ENCODE data around the gene CALU. TPM values are rescaled to one million over a fixed set of nuclear protein-coding genes. Genes with fewer than 3 reads are reported as not detected.

Gene CALU
- total RNA-seq, 3 donors from 2014 or later = 46.0 to 47.7 (median 46.4) TPM

GRCh38 chr7:128732521-128733277, 6.5 kb upstream of the CALU start:
- Mint-ChIP-seq H3K4me3 (no peak overlapping the region), H3K36me3 (ENCODE audit: insufficient read depth) (no peaks in the 10 kb centered on the region), H3K9me3 (no peaks in the 10 kb centered on the region), H3K4me1 (ENCODE audit: low read depth) (no peaks in the 10 kb centered on the region), H3K27me3 (ENCODE audit: low read depth) (peaks cover 11% of the 10 kb centered on the region)
- ATAC-seq (no peak), DNase-seq (no peak)

GRCh38 chr7:128733278-128733645, 5.9 kb upstream of the CALU start:
- DNase-seq (no peak), ATAC-seq (no peak)
- peaks cover 10% of the 10 kb centered on the region for H3K27me3 Mint-ChIP-seq (ENCODE audit: low read depth)
- no peaks in the 10 kb centered on the region for H3K9me3 Mint-ChIP-seq
- H3K36me3 Mint-ChIP-seq (ENCODE audit: insufficient read depth) = no peaks in the 10 kb centered on the region
- peaks cover 4% of the 10 kb centered on the region for H3K4me1 Mint-ChIP-seq (ENCODE audit: low read depth)
- H3K4me3 Mint-ChIP-seq = no peak overlapping the region

GRCh38 chr7:128734890-128735289, 4.3 kb upstream of the CALU start:
- ATAC-seq (no peak), DNase-seq (no peak)
- peaks cover 9% of the 10 kb centered on the region for H3K27me3 Mint-ChIP-seq (ENCODE audit: low read depth)
- H3K4me1 Mint-ChIP-seq (ENCODE audit: low read depth) = peaks cover 11% of the 10 kb centered on the region
- H3K4me3 Mint-ChIP-seq = no peak overlapping the region
- no peaks in the 10 kb centered on the region for H3K36me3 Mint-ChIP-seq (ENCODE audit: insufficient read depth)
- H3K9me3 Mint-ChIP-seq = no peaks in the 10 kb centered on the region

GRCh38 chr7:128735436-128735835, 3.7 kb upstream of the CALU start:
- DNase-seq (no peak), ATAC-seq (no peak)
- peaks cover 7% of the 10 kb centered on the region for H3K27me3 Mint-ChIP-seq (ENCODE audit: low read depth)
- no peak overlapping the region for H3K4me3 Mint-ChIP-seq
- no peaks in the 10 kb centered on the region for H3K36me3 Mint-ChIP-seq (ENCODE audit: insufficient read depth)
- H3K9me3 Mint-ChIP-seq = no peaks in the 10 kb centered on the region
- peaks cover 16% of the 10 kb centered on the region for H3K4me1 Mint-ChIP-seq (ENCODE audit: low read depth)

- Mint-ChIP-seq H3K4me3 (peak overlapping the region; percentile 8), H3K27me3 (ENCODE audit: low read depth) (no peaks in the 10 kb centered on the region), H3K9me3 (no peaks in the 10 kb centered on the region), H3K36me3 (ENCODE audit: insufficient read depth) (peaks cover 6% of the 10 kb centered on the region), H3K4me1 (ENCODE audit: low read depth) (peaks cover 35% of the 10 kb centered on the region)
- DNase-seq (no peak), ATAC-seq (no peak)
Observed at GRCh38 chr7:128737441-128737840, 1.7 kb upstream of the CALU start.

GRCh38 chr7:128737867-128738385, 1.2 kb upstream of the CALU start:
- peaks cover 6% of the 10 kb centered on the region for H3K36me3 Mint-ChIP-seq (ENCODE audit: insufficient read depth)
- peak overlapping the region; percentile 98 for H3K4me3 Mint-ChIP-seq
- no peak for ATAC-seq
- no peak for DNase-seq
- H3K9me3 Mint-ChIP-seq = no peaks in the 10 kb centered on the region
- no peaks in the 10 kb centered on the region for H3K27me3 Mint-ChIP-seq (ENCODE audit: low read depth)
- peaks cover 36% of the 10 kb centered on the region for H3K4me1 Mint-ChIP-seq (ENCODE audit: low read depth)

GRCh38 chr7:128738570-128739047, 550 bp upstream of the CALU start:
- no peaks in the 10 kb centered on the region for H3K9me3 Mint-ChIP-seq
- H3K36me3 Mint-ChIP-seq (ENCODE audit: insufficient read depth) = peaks cover 6% of the 10 kb centered on the region
- H3K4me3 Mint-ChIP-seq = peak overlapping the region; percentile 98
- peaks cover 40% of the 10 kb centered on the region for H3K4me1 Mint-ChIP-seq (ENCODE audit: low read depth)
- DNase-seq (peak; percentile 5), ATAC-seq (peak; percentile 12 to 19)
- H3K27me3 Mint-ChIP-seq (ENCODE audit: low read depth) = no peaks in the 10 kb centered on the region

- ATAC-seq (no peak), DNase-seq (no peak)
- Mint-ChIP-seq H3K4me3 (peak overlapping the region; percentile 98), H3K36me3 (ENCODE audit: insufficient read depth) (peaks cover 6% of the 10 kb centered on the region), H3K9me3 (no peaks in the 10 kb centered on the region), H3K27me3 (ENCODE audit: low read depth) (no peaks in the 10 kb centered on the region), H3K4me1 (ENCODE audit: low read depth) (peaks cover 48% of the 10 kb centered on the region)
Observed at GRCh38 chr7:128739990-128740682, 977 bp downstream of the CALU start.

- no peak for ATAC-seq
- DNase-seq = no peak
- peaks cover 9% of the 10 kb centered on the region for H3K36me3 Mint-ChIP-seq (ENCODE audit: insufficient read depth)
- no peaks in the 10 kb centered on the region for H3K27me3 Mint-ChIP-seq (ENCODE audit: low read depth)
- no peaks in the 10 kb centered on the region for H3K9me3 Mint-ChIP-seq
- H3K4me1 Mint-ChIP-seq (ENCODE audit: low read depth) = peaks cover 53% of the 10 kb centered on the region
- no peak overlapping the region for H3K4me3 Mint-ChIP-seq
Observed at GRCh38 chr7:128740996-128741395, 1.8 kb downstream of the CALU start.

- Mint-ChIP-seq H3K9me3 (no peaks in the 10 kb centered on the region), H3K4me3 (no peak overlapping the region), H3K27me3 (ENCODE audit: low read depth) (no peaks in the 10 kb centered on the region), H3K36me3 (ENCODE audit: insufficient read depth) (peaks cover 9% of the 10 kb centered on the region), H3K4me1 (ENCODE audit: low read depth) (peaks cover 53% of the 10 kb centered on the region)
- DNase-seq = no peak
- ATAC-seq = no peak
Observed at GRCh38 chr7:128741491-128741890, 2.3 kb downstream of the CALU start.

- peaks cover 54% of the 10 kb centered on the region for H3K4me1 Mint-ChIP-seq (ENCODE audit: low read depth)
- ATAC-seq (no peak), DNase-seq (no peak)
- H3K9me3 Mint-ChIP-seq = no peaks in the 10 kb centered on the region
- H3K4me3 Mint-ChIP-seq = no peak overlapping the region
- peaks cover 9% of the 10 kb centered on the region for H3K36me3 Mint-ChIP-seq (ENCODE audit: insufficient read depth)
- no peaks in the 10 kb centered on the region for H3K27me3 Mint-ChIP-seq (ENCODE audit: low read depth)
Observed at GRCh38 chr7:128742206-128742605, 3.0 kb downstream of the CALU start.

GRCh38 chr7:128743112-128743772, 4.1 kb downstream of the CALU start:
- ATAC-seq (no peak), DNase-seq (no peak)
- Mint-ChIP-seq H3K4me1 (ENCODE audit: low read depth) (peaks cover 54% of the 10 kb centered on the region), H3K36me3 (ENCODE audit: insufficient read depth) (peaks cover 13% of the 10 kb centered on the region), H3K9me3 (no peaks in the 10 kb centered on the region), H3K4me3 (no peak overlapping the region), H3K27me3 (ENCODE audit: low read depth) (no peaks in the 10 kb centered on the region)

GRCh38 chr7:128744366-128744905, 5.3 kb downstream of the CALU start:
- no peak overlapping the region for H3K4me3 Mint-ChIP-seq
- ATAC-seq = no peak

GRCh38 chr7:128745706-128746105, 6.5 kb downstream of the CALU start:
- H3K36me3 Mint-ChIP-seq (ENCODE audit: insufficient read depth) = peaks cover 25% of the 10 kb centered on the region
- no peak for DNase-seq
- H3K4me3 Mint-ChIP-seq = no peak overlapping the region
- no peaks in the 10 kb centered on the region for H3K27me3 Mint-ChIP-seq (ENCODE audit: low read depth)
- no peak for ATAC-seq
- peaks cover 40% of the 10 kb centered on the region for H3K4me1 Mint-ChIP-seq (ENCODE audit: low read depth)
- no peaks in the 10 kb centered on the region for H3K9me3 Mint-ChIP-seq

More at GRCh38 chr7:128744366-128744905, 5.3 kb downstream of the CALU start:
- Mint-ChIP-seq H3K9me3 (no peaks in the 10 kb centered on the region), H3K27me3 (ENCODE audit: low read depth) (no peaks in the 10 kb centered on the region), H3K4me1 (ENCODE audit: low read depth) (peaks cover 49% of the 10 kb centered on the region), H3K36me3 (ENCODE audit: insufficient read depth) (peaks cover 22% of the 10 kb centered on the region)
- DNase-seq = no peak

Data from activated T-cell treated with anti-CD3 and anti-CD28 coated beads, Interleukin-2, amount 50 U/mL, for 4 hours (primary cell).